ENCODE results near the gene TRIM51G.
"Not testable (repeated sequence)": the region's sequence is repeated elsewhere in the genome, so short reads cannot be mapped to it uniquely, and the experiment has no call there.

Gene TRIM51G, protein sequence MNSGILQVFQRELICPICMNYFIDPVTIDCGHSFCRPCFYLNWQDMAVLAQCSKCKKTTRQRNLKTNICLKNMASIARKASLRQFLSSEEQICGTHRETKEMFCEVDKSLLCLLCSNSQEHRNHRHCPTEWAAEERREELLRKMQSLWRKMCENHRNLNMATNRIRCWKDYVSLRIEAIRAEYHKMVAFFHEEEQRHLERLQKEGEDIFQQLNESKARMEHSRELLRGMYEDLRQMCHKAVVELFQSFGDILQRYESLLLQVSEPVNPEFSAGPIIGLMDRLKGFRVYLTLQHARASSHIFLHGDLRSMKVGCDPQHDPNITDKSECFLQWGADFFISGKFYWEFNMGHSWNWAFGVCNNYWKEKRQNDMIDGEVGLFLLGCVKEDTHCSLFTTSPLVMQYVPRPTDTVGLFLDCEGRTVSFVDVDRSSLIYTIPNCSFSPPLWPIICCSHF

GRCh38 chr11:48983785-48984184 lies at the start of gene TRIM51G:
TRIM51G (minus strand) TSS chr11:48983885; CDS start chr11:48981695, 2,190 bp downstream.
- not testable (repeated sequence) for DNase-seq (ENCODE audit: extremely low read depth, insufficient read length)

GRCh38 chr11:49028523-49028922 lies 44.8 kb upstream of the TRIM51G start, which contains the start of gene TRIM49B:
TRIM49B (plus strand) TSS chr11:49028823; CDS start chr11:49031600, 2,777 bp downstream.
- DNase-seq (ENCODE audit: extremely low read depth, insufficient read length); H3K27me3 ChIP-seq (replicated peaks; ENCODE audit: control insufficient read depth, insufficient read depth, low read length); H3K36me3 ChIP-seq (ENCODE audit: control insufficient read depth, insufficient read depth, low read length); H3K4me3 ChIP-seq (replicated peaks; ENCODE audit: low read depth, low read length): not testable (repeated sequence)

More at GRCh38 chr11:48983785-48984184, at the start of gene TRIM51G:
- not testable (repeated sequence) for H3K4me3 ChIP-seq (replicated peaks; ENCODE audit: low read depth, low read length); H3K27me3 ChIP-seq (replicated peaks; ENCODE audit: control insufficient read depth, insufficient read depth, low read length); H3K36me3 ChIP-seq (ENCODE audit: control insufficient read depth, insufficient read depth, low read length)

- DNase-seq (ENCODE audit: extremely low read depth, insufficient read length); H3K4me3 ChIP-seq (replicated peaks; ENCODE audit: low read depth, low read length); H3K27me3 ChIP-seq (replicated peaks; ENCODE audit: control insufficient read depth, insufficient read depth, low read length); H3K36me3 ChIP-seq (ENCODE audit: control insufficient read depth, insufficient read depth, low read length): not testable (repeated sequence)
These were observed 15.1 kb downstream of the TRIM51G start for GRCh38 chr11:48968592-48968991.

- DNase-seq (ENCODE audit: extremely low read depth, insufficient read length); H3K36me3 ChIP-seq (ENCODE audit: control insufficient read depth, insufficient read depth, low read length); H3K4me3 ChIP-seq (replicated peaks; ENCODE audit: low read depth, low read length); H3K27me3 ChIP-seq (replicated peaks; ENCODE audit: control insufficient read depth, insufficient read depth, low read length): not testable (repeated sequence)
These were observed 28.2 kb downstream of the TRIM51G start for GRCh38 chr11:48955315-48956049.

- not testable (repeated sequence) for H3K4me3 ChIP-seq (replicated peaks; ENCODE audit: low read depth, low read length); H3K27me3 ChIP-seq (replicated peaks; ENCODE audit: control insufficient read depth, insufficient read depth, low read length); H3K36me3 ChIP-seq (ENCODE audit: control insufficient read depth, insufficient read depth, low read length)
These were observed 37.9 kb downstream of the TRIM51G start for GRCh38 chr11:48945796-48946195.

More at GRCh38 chr11:48945796-48946195, 37.9 kb downstream of the TRIM51G start:
- not testable (repeated sequence) for DNase-seq (ENCODE audit: extremely low read depth, insufficient read length)
